Cardiac muscle cell (in vitro differentiated cells and primary cell): ENCODE measurements around the gene PHOX2B. TPM values are rescaled to one million over a fixed set of nuclear protein-coding genes. Genes with fewer than 3 reads are reported as not detected.

Experiments used
- DNase-seq, 2 donors: peaks; one replicate each; pipeline versions ENCODE4 v3.0.0 to v3.0.0-alpha.2; 2010 to 2017; ENCODE audit warnings: low read depth in 1 of 2, low spot score in 1 of 2
- H3K27ac ChIP-seq: fragments of 200-600 bp; sonication (generic); 2 replicates; pipeline ENCODE4 v1.5.1; 2016
- H3K27me3 ChIP-seq: fragments of 200-600 bp; sonication (generic); 2 replicates; pipeline ENCODE4 v1.6.0; 2016; ENCODE audit warnings: control low read depth
- H3K36me3 ChIP-seq: fragments of 200-600 bp; sonication (generic); 2 replicates; pipeline ENCODE4 v1.5.1; 2016; ENCODE audit warnings: control low read depth
- H3K4me1 ChIP-seq: fragments of 200-600 bp; sonication (generic); 2 replicates; pipeline ENCODE4 v1.8.1; 2017; ENCODE audit warnings: low read depth, mild to moderate bottlenecking, mixed run types
- H3K4me3 ChIP-seq: fragments of 200-600 bp; sonication (generic); 2 replicates; pipeline ENCODE4 v1.5.1; 2016; ENCODE audit warnings: mild to moderate bottlenecking
- H3K9me3 ChIP-seq: fragments of 200-600 bp; sonication (generic); 2 replicates; pipeline ENCODE4 v1.5.1; 2017; ENCODE audit warnings: low read depth, mild to moderate bottlenecking, control low read depth
- CTCF ChIP-seq: IDR thresholded peaks from 2 replicates; pipeline ENCODE4 v1.5.1; 2012; ENCODE audit warnings: low read depth, mild to moderate bottlenecking, low read length
- polyA plus RNA-seq: library from polyadenylated mRNA; unstranded; fragments of >200 nt; fragmentation: Nextera tagmentation; extraction: Ambion mirVana; gene quantifications from 2 replicates; pipeline ENCODE4 v1.2.1, GENCODE V29; 2016
- total RNA-seq: library from RNA; depleted of rRNA; stranded (reverse); fragments of >200 nt; gene quantifications from 2 replicates; pipeline ENCODE4 v1.2.3, GENCODE V29; 2016

The PHOX2B gene
- total and polyA plus RNA-seq, 2 experiments from 2014 or later = not detected

- Histone ChIP-seq H3K36me3 (no peaks in the 10 kb centered on the region), H3K27me3 (peaks cover 91% of the 10 kb centered on the region), H3K9me3 (no peaks in the 10 kb centered on the region), H3K27ac (no peak overlapping the region), H3K4me1 (no peaks in the 10 kb centered on the region), H3K4me3 (no peak overlapping the region)
- DNase-seq = no peak
- TF ChIP-seq CTCF = no peak
Observed at GRCh38 chr4:41702770-41703169, 45.8 kb downstream of the PHOX2B start.

GRCh38 chr4:41701983-41702382 lies 46.5 kb downstream of the PHOX2B start:
- H3K4me1 ChIP-seq = no peaks in the 10 kb centered on the region
- H3K27ac ChIP-seq = no peak overlapping the region
- no peak for TF ChIP-seq CTCF
- no peak for DNase-seq
- H3K4me3 ChIP-seq = no peak overlapping the region
- H3K27me3 ChIP-seq = peaks cover 91% of the 10 kb centered on the region
- no peaks in the 10 kb centered on the region for H3K36me3 ChIP-seq
- no peaks in the 10 kb centered on the region for H3K9me3 ChIP-seq

- Histone ChIP-seq H3K4me3 (no peak overlapping the region), H3K27ac (no peak overlapping the region), H3K27me3 (peaks cover 70% of the 10 kb centered on the region), H3K9me3 (no peaks in the 10 kb centered on the region), H3K4me1 (no peaks in the 10 kb centered on the region), H3K36me3 (no peaks in the 10 kb centered on the region)
- no peak for DNase-seq
- no peak for TF ChIP-seq CTCF
Observed at GRCh38 chr4:41696763-41697162, 51.8 kb downstream of the PHOX2B start.

- no peak for TF ChIP-seq CTCF
Observed at GRCh38 chr4:41696131-41696530, 52.4 kb downstream of the PHOX2B start.

More at GRCh38 chr4:41696131-41696530, 52.4 kb downstream of the PHOX2B start:
- Histone ChIP-seq H3K27ac (no peak overlapping the region), H3K36me3 (no peaks in the 10 kb centered on the region), H3K9me3 (no peaks in the 10 kb centered on the region), H3K4me1 (no peaks in the 10 kb centered on the region), H3K4me3 (no peak overlapping the region), H3K27me3 (peaks cover 65% of the 10 kb centered on the region)
- no peak for DNase-seq

Other genes with a start within 250 kb of the PHOX2B start
- gene LIMCH1, start 210.6 kb downstream of the PHOX2B start, total RNA-seq = 2.8 and 5.0 TPM in 2 replicates
- 1.7 and 4.5 TPM in 2 replicates for gene LIMCH1, start 210.6 kb downstream of the PHOX2B start, polyA plus RNA-seq
- gene TMEM33, start 186.7 kb upstream of the PHOX2B start, total RNA-seq = 18.9 and 25.2 TPM in 2 replicates
- 16.5 and 17.2 TPM in 2 replicates for gene TMEM33, start 186.7 kb upstream of the PHOX2B start, polyA plus RNA-seq
- gene DCAF4L1, start 233.0 kb upstream of the PHOX2B start, total RNA-seq = 0.11 and 0.21 TPM in 2 replicates
- 0.07 and 0.17 TPM in 2 replicates for gene DCAF4L1, start 233.0 kb upstream of the PHOX2B start, polyA plus RNA-seq
- gene SLC30A9, start 241.8 kb upstream of the PHOX2B start, total RNA-seq = 99.1 and 103 TPM in 2 replicates
- gene SLC30A9, start 241.8 kb upstream of the PHOX2B start, polyA plus RNA-seq = 62.2 and 73.9 TPM in 2 replicates